ENCODE results near the gene R3HDM1. TPM values are rescaled to one million over a fixed set of nuclear protein-coding genes. Genes with fewer than 3 reads are reported as not detected.
A peak's percentile ranks its signal among the peaks of the same experiment; 100 is the strongest.

The R3HDM1 gene
- total and polyA plus RNA-seq, 12 donors, result 9.4 to 42.7 (median 20.9) TPM

DNA sequence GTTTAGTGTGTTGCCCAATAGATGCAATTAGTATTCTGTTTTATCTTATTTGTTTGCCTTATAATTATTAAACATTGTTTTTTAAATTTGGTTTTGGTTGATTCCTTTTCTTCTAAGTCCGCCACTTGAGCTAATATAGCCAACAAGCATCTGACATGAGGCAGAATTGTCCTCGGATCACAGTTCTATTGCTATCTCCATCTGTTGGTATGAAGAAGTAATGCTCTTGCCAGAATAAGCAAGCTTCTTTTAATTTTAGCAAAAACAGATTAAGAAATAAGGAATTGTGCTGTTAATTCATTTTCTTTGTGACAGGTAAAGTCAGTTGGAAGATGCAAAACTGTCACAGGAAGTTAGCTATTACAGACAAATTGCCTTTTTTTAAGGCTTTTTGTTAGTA, 54.3 kb downstream of the R3HDM1 start:
- no peaks in the 10 kb centered on the region for H3K36me3 ChIP-seq (replicated peaks in 1 of 2)
- no peaks in the 10 kb centered on the region for H3K4me1 ChIP-seq (replicated peaks in 1 of 2)
- TF ChIP-seq POLR2A (IDR thresholded peaks at IDR 0.05), result no peak
- TF ChIP-seq, protein P1, sequence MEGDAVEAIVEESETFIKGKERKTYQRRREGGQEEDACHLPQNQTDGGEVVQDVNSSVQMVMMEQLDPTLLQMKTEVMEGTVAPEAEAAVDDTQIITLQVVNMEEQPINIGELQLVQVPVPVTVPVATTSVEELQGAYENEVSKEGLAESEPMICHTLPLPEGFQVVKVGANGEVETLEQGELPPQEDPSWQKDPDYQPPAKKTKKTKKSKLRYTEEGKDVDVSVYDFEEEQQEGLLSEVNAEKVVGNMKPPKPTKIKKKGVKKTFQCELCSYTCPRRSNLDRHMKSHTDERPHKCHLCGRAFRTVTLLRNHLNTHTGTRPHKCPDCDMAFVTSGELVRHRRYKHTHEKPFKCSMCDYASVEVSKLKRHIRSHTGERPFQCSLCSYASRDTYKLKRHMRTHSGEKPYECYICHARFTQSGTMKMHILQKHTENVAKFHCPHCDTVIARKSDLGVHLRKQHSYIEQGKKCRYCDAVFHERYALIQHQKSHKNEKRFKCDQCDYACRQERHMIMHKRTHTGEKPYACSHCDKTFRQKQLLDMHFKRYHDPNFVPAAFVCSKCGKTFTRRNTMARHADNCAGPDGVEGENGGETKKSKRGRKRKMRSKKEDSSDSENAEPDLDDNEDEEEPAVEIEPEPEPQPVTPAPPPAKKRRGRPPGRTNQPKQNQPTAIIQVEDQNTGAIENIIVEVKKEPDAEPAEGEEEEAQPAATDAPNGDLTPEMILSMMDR (IDR thresholded peaks at IDR 0.05), result peak in 2 of 6 experiments; percentile 20 to 28
- no peaks in the 10 kb centered on the region for H3K27me3 ChIP-seq
- H3K4me3 ChIP-seq, result no peak overlapping the region
- H3K9me3 ChIP-seq (replicated peaks in 1 of 3), result no peaks in the 10 kb centered on the region
- intact Hi-C loops (cut with DNase I), result no loop called here
- H3K27ac ChIP-seq, result no peak overlapping the region
- WGBS, 4 donors, result 69 to 78% (median 71%) methylated on average over 2 of the region's 2 CpGs
- no peak for DNase-seq

DNA sequence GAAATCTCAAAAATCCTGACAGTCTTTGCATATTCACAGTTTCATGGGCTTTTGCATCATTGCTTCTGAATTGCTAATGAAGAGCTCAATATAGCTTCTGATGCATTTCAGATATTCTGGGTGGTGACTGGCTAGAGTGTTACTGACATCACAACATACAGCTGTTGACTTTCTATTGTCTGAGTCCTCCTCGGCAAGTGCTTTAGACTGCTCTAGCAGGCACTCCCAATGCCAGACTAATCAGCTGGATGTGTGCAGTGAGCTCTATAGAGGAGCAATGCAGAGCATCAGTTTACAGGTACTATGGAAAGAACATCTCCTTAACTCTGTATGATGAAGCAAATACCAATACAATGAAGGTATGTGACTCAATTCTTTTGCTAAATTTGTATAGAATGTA, 54.9 kb downstream of the R3HDM1 start:
- Histone ChIP-seq H3K9me3 (replicated peaks in 1 of 3) (no peaks in the 10 kb centered on the region), H3K4me1 (replicated peaks in 1 of 2) (no peaks in the 10 kb centered on the region), H3K27ac (no peak overlapping the region), H3K36me3 (replicated peaks in 1 of 2) (no peaks in the 10 kb centered on the region), H3K27me3 (no peaks in the 10 kb centered on the region), H3K4me3 (no peak overlapping the region)
- intact Hi-C loops (cut with DNase I), result no loop called here
- DNase-seq, result no peak
- WGBS, 4 donors, result 80 to 88% (median 82%) methylated on average over 1 of the region's 1 CpG
- no peak for TF ChIP-seq POLR2A (IDR thresholded peaks at IDR 0.05)
- TF ChIP-seq, protein P1 (IDR thresholded peaks at IDR 0.05), result no peak

DNA sequence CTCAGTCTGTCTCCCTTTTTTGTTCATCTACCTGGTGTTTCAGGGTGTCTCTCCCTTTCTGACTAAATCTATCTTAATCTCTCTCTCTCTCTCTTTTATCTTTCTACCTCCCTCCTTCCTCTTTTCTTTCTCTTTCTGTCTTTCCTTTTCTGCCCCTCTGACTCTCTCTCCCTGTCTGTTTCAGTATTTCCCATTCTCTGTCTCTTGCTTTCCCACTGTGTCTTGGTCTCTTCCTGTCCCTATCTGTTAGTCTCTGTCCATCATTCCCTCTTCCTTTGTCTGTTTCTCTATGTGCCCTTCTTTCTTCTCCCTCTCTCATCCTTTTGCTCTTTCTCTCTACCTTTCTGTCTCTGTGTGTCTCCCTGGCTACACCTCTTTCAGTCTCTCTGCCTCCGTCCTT, 56.7 kb downstream of the R3HDM1 start:
- Histone ChIP-seq H3K9me3 (replicated peaks in 1 of 3) (no peaks in the 10 kb centered on the region), H3K27ac (no peak overlapping the region), H3K4me1 (replicated peaks in 1 of 2) (no peaks in the 10 kb centered on the region), H3K27me3 (no peaks in the 10 kb centered on the region), H3K36me3 (replicated peaks in 1 of 2) (no peaks in the 10 kb centered on the region), H3K4me3 (no peak overlapping the region)
- intact Hi-C loops (cut with DNase I), result no loop called here
- DNase-seq, result no peak
- no peak for TF ChIP-seq POLR2A (IDR thresholded peaks at IDR 0.05)
- TF ChIP-seq, protein P1 (IDR thresholded peaks at IDR 0.05), result no peak
- WGBS, 4 donors, result 90 to 98% (median 91%) methylated on average over 1 of the region's 1 CpG

DNA sequence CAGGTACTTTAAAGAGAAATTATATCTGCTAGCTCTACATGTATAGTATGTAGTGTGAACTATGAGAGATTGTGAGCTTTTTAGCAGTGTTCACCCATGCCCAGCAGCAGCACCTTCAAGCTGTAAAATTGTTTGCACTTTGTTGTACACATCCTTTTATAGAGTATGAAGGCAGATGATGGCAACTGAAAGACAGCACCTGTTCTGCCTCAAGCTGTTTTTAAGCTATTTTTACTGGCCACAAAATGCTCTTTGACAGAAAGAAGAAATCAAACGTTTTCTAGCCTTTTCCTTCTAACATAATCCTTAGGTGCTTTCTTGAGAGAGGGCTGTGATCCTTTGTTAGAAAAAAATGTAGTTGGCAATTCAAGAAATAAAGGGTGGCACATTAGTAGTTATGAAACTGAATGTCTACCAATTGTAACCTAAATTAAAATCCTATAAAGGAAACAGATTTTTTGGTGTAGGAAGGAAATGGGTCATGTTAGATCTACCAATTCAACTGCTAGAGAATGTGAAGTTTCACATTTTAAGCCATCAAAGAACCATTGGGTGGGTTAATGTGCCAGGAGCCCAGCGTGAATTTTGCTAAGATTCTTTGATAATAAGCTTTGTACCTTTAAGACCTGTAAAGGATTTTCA, 59.5 kb downstream of the R3HDM1 start:
- H3K27me3 ChIP-seq, result no peaks in the 10 kb centered on the region
- WGBS, 4 donors, result 67 to 73% (median 72%) methylated on average over 2 of the region's 2 CpGs
- H3K4me3 ChIP-seq, result no peak overlapping the region
- DNase-seq, result no peak
- no peaks in the 10 kb centered on the region for H3K36me3 ChIP-seq (replicated peaks in 1 of 2)
- TF ChIP-seq, protein P1 (IDR thresholded peaks at IDR 0.05), result no peak
- no peak for TF ChIP-seq POLR2A (IDR thresholded peaks at IDR 0.05)
- intact Hi-C loops (cut with DNase I), result no loop called here
- H3K9me3 ChIP-seq (replicated peaks in 1 of 3), result no peaks in the 10 kb centered on the region
- no peak overlapping the region for H3K27ac ChIP-seq
- no peaks in the 10 kb centered on the region for H3K4me1 ChIP-seq (replicated peaks in 1 of 2)
